GM11168 (cell line): Measurements from ENCODE around the gene DDOST.

Experiments used
- in situ Hi-C: fragments of 300-500 bp; cut with MboI; formaldehyde crosslinking; loops from one replicate; pipeline ENCODE4 v1.12.0; 2022; ENCODE audit warnings: low sequenced_read_pairs; ENCODE audit not compliant: unreplicated experiment

Gene DDOST

GRCh38 chr1:20604678-20605077 lies 56.5 kb downstream of the DDOST start:
- in situ Hi-C loops, result no loop called here

- in situ Hi-C loops, result no loop called here
These were observed 57.4 kb downstream of the DDOST start for GRCh38 chr1:20603504-20604464.

GRCh38 chr1:20602851-20603450 lies 58.2 kb downstream of the DDOST start:
- in situ Hi-C loops, result no loop called here
